Fibroblast of the conjunctiva (primary cell): ENCODE data around the gene EYA4.
A peak's percentile ranks its signal among the peaks of the same experiment; 100 is the strongest.

Experiments
- DNase-seq: peaks from one replicate; pipeline ENCODE4 v3.0.0-alpha.2; 2010; ENCODE audit warnings: low read depth

EYA4 gene

GRCh38 chr6:133289733-133290306 lies 48.7 kb downstream of the EYA4 start:
- no peak for DNase-seq

GRCh38 chr6:133290930-133291329 lies 49.8 kb downstream of the EYA4 start:
- no peak for DNase-seq

- DNase-seq: no peak
Measured at GRCh38 chr6:133291671-133292070, 50.5 kb downstream of the EYA4 start.

GRCh38 chr6:133297657-133298056 lies 56.5 kb downstream of the EYA4 start:
- DNase-seq: no peak

GRCh38 chr6:133298335-133298734 lies 57.2 kb downstream of the EYA4 start:
- DNase-seq: no peak

GRCh38 chr6:133298801-133299200 lies 57.6 kb downstream of the EYA4 start:
- no peak for DNase-seq

GRCh38 chr6:133300896-133301295 lies 59.7 kb downstream of the EYA4 start:
- DNase-seq: no peak

- no peak for DNase-seq
Measured at GRCh38 chr6:133301835-133302234, 60.7 kb downstream of the EYA4 start.

- DNase-seq: no peak
Measured at GRCh38 chr6:133306931-133307330, 65.8 kb downstream of the EYA4 start.

GRCh38 chr6:133309579-133309978 lies 68.4 kb downstream of the EYA4 start:
- peak; percentile 31 for DNase-seq

- DNase-seq: no peak
Measured at GRCh38 chr6:133312006-133312405, 70.8 kb downstream of the EYA4 start.

GRCh38 chr6:133313068-133313467 lies 71.9 kb downstream of the EYA4 start:
- DNase-seq: no peak

- DNase-seq: no peak
Measured at GRCh38 chr6:133314947-133315346, 73.8 kb downstream of the EYA4 start.

GRCh38 chr6:133315811-133316210 lies 74.7 kb downstream of the EYA4 start:
- DNase-seq: no peak

GRCh38 chr6:133317704-133318103 lies 76.5 kb downstream of the EYA4 start:
- no peak for DNase-seq

- no peak for DNase-seq
Measured at GRCh38 chr6:133326584-133326983, 85.4 kb downstream of the EYA4 start.

- DNase-seq: no peak
Measured at GRCh38 chr6:133333852-133334251, 92.7 kb downstream of the EYA4 start.

GRCh38 chr6:133337308-133337707 lies 96.2 kb downstream of the EYA4 start:
- DNase-seq: no peak

- no peak for DNase-seq
Measured at GRCh38 chr6:133339543-133340384, 98.6 kb downstream of the EYA4 start.

- DNase-seq: no peak
Measured at GRCh38 chr6:133340557-133340956, 99.4 kb downstream of the EYA4 start.

GRCh38 chr6:133341607-133342158 lies 100.5 kb downstream of the EYA4 start:
- DNase-seq: no peak

- no peak for DNase-seq
Measured at GRCh38 chr6:133343220-133343619, 102.1 kb downstream of the EYA4 start.

GRCh38 chr6:133348846-133349245 lies 107.7 kb downstream of the EYA4 start:
- DNase-seq: no peak
